Measurements from ENCODE around the gene CMYA5. TPM values are rescaled to one million over a fixed set of nuclear protein-coding genes. Genes with fewer than 3 reads are reported as not detected.
"Not testable (repeated sequence)": the region's sequence is repeated elsewhere in the genome, so short reads cannot be mapped to it uniquely, and the experiment has no call there.

CMYA5 gene
- total RNA-seq, 2 donors from 2014 or later = 13.8 to 26.1 TPM

DNA sequence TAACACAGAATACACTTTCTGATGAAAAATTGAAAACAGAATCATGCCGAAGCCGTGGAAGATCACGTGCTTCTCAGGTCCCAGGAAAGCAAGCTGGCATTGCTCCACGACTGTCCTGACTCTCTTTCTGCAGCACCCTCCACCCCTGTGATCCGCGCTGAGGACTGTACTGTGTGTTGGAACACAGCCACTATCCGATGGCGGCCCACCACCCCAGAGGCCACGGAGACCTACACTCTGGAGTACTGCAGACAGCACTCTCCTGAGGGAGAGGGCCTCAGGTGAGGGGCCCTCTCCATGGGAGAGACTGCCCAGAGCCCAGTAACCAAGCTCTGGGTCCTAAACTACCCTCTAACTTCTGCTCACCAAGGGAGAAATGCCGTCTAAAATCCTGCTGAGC, 73.3 kb downstream of the CMYA5 start:
- intact Hi-C loops (cut with DNase I) = no loop called here
- no peak for DNase-seq (ENCODE audit: low spot score)
- 86% methylated on average over 10 of the region's 10 CpGs for WGBS
- Histone ChIP-seq H3K36me3 (no peaks in the 10 kb centered on the region), H3K27me3 (replicated peaks; ENCODE audit: insufficient read depth) (no peaks in the 10 kb centered on the region), H3K4me1 (replicated peaks) (no peaks in the 10 kb centered on the region), H3K27ac (no peak overlapping the region), H3K9me3 (no peaks in the 10 kb centered on the region), H3K4me3 (no peak overlapping the region)
- TF ChIP-seq POLR2AphosphoS5 (IDR thresholded peaks at IDR 0.05) (no peak), CTCF (IDR thresholded peaks at IDR 0.05) (no peak), POLR2A (IDR thresholded peaks at IDR 0.05) (no peak)

- H3K36me3 ChIP-seq; H3K27ac ChIP-seq; H3K4me3 ChIP-seq; H3K27me3 ChIP-seq (replicated peaks; ENCODE audit: insufficient read depth); DNase-seq (ENCODE audit: low spot score); H3K4me1 ChIP-seq (replicated peaks); intact Hi-C loops (cut with DNase I); H3K9me3 ChIP-seq: not testable (repeated sequence)
- 92% methylated on average over 3 of the region's 3 CpGs for WGBS
These were observed 74.5 kb downstream of the CMYA5 start for GRCh38 chr5:79764147-79764546.

- no peak overlapping the region for H3K27ac ChIP-seq
- H3K27me3 ChIP-seq (replicated peaks; ENCODE audit: insufficient read depth) = no peaks in the 10 kb centered on the region
- TF ChIP-seq POLR2A (IDR thresholded peaks at IDR 0.05) = no peak
- TF ChIP-seq CTCF (IDR thresholded peaks at IDR 0.05) = no peak
- no peak for DNase-seq (ENCODE audit: low spot score)
- WGBS = 84% methylated on average over 2 of the region's 2 CpGs
- H3K36me3 ChIP-seq = no peaks in the 10 kb centered on the region
- H3K9me3 ChIP-seq = no peaks in the 10 kb centered on the region
- intact Hi-C loops (cut with DNase I) = no loop called here
- no peaks in the 10 kb centered on the region for H3K4me1 ChIP-seq (replicated peaks)
- H3K4me3 ChIP-seq = no peak overlapping the region
These were observed 81.8 kb downstream of the CMYA5 start for GRCh38 chr5:79771387-79771786.

- Histone ChIP-seq H3K4me1 (replicated peaks) (no peaks in the 10 kb centered on the region), H3K9me3 (no peaks in the 10 kb centered on the region), H3K36me3 (no peaks in the 10 kb centered on the region), H3K27ac (no peak overlapping the region), H3K4me3 (no peak overlapping the region), H3K27me3 (replicated peaks; ENCODE audit: insufficient read depth) (no peaks in the 10 kb centered on the region)
- no peak for DNase-seq (ENCODE audit: low spot score)
- 72% methylated on average over 5 of the region's 5 CpGs for whole genome bisulfite sequencing
- TF ChIP-seq POLR2A (IDR thresholded peaks at IDR 0.05) (no peak), CTCF (IDR thresholded peaks at IDR 0.05) (no peak), POLR2AphosphoS5 (IDR thresholded peaks at IDR 0.05) (no peak)
- intact Hi-C loops (cut with DNase I) = no loop called here
These were observed 83.0 kb downstream of the CMYA5 start for GRCh38 chr5:79772651-79773050.

DNA sequence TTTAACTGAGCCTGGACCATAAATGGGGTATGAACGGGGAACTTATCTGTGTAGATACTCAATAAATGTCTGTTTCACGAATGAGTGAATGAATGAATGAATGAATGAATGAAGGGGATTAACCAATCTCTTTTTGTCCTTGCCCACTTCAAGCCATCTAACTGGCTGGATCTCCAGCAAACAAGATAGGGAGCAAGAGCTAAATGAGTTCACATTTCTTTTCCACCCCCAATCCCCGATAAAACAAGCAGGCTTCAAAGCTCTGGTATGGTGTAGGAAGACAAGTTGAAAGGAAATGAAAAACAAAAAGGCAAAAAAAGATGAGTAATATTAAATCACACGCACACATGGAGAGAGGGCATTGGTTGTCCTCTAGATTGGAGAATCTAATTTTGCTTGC, 84.0 kb downstream of the CMYA5 start:
- no peak for DNase-seq (ENCODE audit: low spot score)
- intact Hi-C loops (cut with DNase I) = no loop called here
- no peaks in the 10 kb centered on the region for H3K36me3 ChIP-seq
- TF ChIP-seq CTCF (IDR thresholded peaks at IDR 0.05) (no peak), POLR2A (IDR thresholded peaks at IDR 0.05) (no peak), POLR2AphosphoS5 (IDR thresholded peaks at IDR 0.05) (no peak)
- no peaks in the 10 kb centered on the region for H3K27me3 ChIP-seq (replicated peaks; ENCODE audit: insufficient read depth)
- no peaks in the 10 kb centered on the region for H3K9me3 ChIP-seq
- WGBS = 95% methylated on average over 4 of the region's 4 CpGs
- H3K27ac ChIP-seq = no peak overlapping the region
- no peaks in the 10 kb centered on the region for H3K4me1 ChIP-seq (replicated peaks)
- no peak overlapping the region for H3K4me3 ChIP-seq

Measured in prostate gland (tissue), 2 donors.